ENCODE measurements around the gene MYO3A. TPM values are rescaled to one million over a fixed set of nuclear protein-coding genes. Genes with fewer than 3 reads are reported as not detected.

MYO3A gene
- total and polyA plus RNA-seq, 2 donors (not counting 3 experiments of a cell fraction or from before 2014, with no cell fraction given), result not detected

DNA sequence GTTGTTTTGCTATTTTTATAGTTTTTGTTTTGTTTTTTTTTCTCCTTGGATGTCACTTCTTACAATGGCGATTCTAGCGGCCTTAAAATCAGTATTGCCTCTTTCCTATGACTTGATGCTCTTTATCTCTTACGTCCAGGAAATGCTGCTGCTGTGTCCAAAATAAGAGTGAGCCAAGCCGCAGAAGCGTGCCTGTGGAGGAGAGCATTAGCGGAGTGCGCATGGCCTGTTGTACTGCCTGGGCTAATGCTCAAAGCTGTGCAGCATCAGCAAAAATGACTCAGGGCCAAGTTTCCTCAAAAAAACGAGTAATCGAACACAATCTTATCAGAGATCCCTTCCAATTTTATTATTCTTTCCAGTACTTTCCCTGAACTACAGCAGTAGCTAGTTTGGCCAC, 264.1 kb downstream of the MYO3A start:
- ChIA-PET POLR2A (no interaction called here), CTCF (no interaction called here)
- BruUV-seq (replicated peaks), result no TSS peak
- Histone ChIP-seq H3K9me1 (replicated peaks; ENCODE audit: control insufficient read depth, extremely low read depth, insufficient read depth, low read length) (no peaks in the 10 kb centered on the region), H3K27me3 (ENCODE audit: control insufficient read depth in 2 of 2, insufficient read depth in 2 of 2, low read length in 2 of 2) (no peaks in the 10 kb centered on the region), H3K4me2 (ENCODE audit: insufficient read depth, low read length) (no peak overlapping the region), H4K20me1 (replicated peaks; ENCODE audit: control insufficient read depth, extremely low read depth, insufficient read depth, low read length) (no peaks in the 10 kb centered on the region), H3K36me3 (ENCODE audit: control insufficient read depth in 2 of 2, extremely low read depth in 1 of 2, insufficient read depth in 2 of 2, low read length in 2 of 2) (no peaks in the 10 kb centered on the region), H3K79me2 (ENCODE audit: control insufficient read depth, insufficient read depth, low read length) (no peaks in the 10 kb centered on the region), H3K4me1 (ENCODE audit: control insufficient read depth, extremely low read depth, insufficient read depth, low read length) (no peaks in the 10 kb centered on the region), H3K9ac (replicated peaks; ENCODE audit: extremely low read depth, insufficient read depth, low read length) (no peak overlapping the region), H3K9me3 (replicated peaks; ENCODE audit: control insufficient read depth, insufficient read depth, low read length) (no peaks in the 10 kb centered on the region), H3K4me3 (replicated peaks in 1 of 3; ENCODE audit: insufficient read depth in 1 of 3, low read depth in 1 of 3, low read length in 3 of 3) (no peak overlapping the region), H2AFZ (ENCODE audit: low read depth, low read length) (no peak overlapping the region), H3K27ac (ENCODE audit: insufficient read depth, low read depth, low read length) (no peak overlapping the region)
- TF ChIP-seq EZH2 (IDR thresholded peaks at IDR 0.05; ENCODE audit: borderline replicate concordance, low read depth, low read length, severe bottlenecking), result no peak
- TF ChIP-seq FOS (IDR thresholded peaks at IDR 0.05; ENCODE audit: borderline replicate concordance, insufficient read depth, low read length), result no peak
- no peak for TF ChIP-seq CTCF (IDR thresholded peaks at IDR 0.05; ENCODE audit: extremely low read depth in 1 of 2, insufficient read depth in 1 of 2, low read depth in 1 of 2, low read length in 2 of 2)
- TF ChIP-seq, protein P1, sequence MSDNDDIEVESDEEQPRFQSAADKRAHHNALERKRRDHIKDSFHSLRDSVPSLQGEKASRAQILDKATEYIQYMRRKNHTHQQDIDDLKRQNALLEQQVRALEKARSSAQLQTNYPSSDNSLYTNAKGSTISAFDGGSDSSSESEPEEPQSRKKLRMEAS (IDR thresholded peaks at IDR 0.05; ENCODE audit: insufficient read depth, insufficient read length), result no peak
- no peak for TF ChIP-seq JUN (IDR thresholded peaks at IDR 0.05; ENCODE audit: borderline replicate concordance, insufficient read depth, insufficient read length, low read depth)
- TF ChIP-seq POLR2A (IDR thresholded peaks at IDR 0.05; ENCODE audit: low read depth, low read length), result no peak
- no peak for TF ChIP-seq MYC (IDR thresholded peaks at IDR 0.05; ENCODE audit: low read depth, low read length)
- no peak for TF ChIP-seq GATA2 (IDR thresholded peaks at IDR 0.05; ENCODE audit: insufficient read depth, insufficient read length, low read depth, low read length)
- TF ChIP-seq POLR2AphosphoS5 (IDR thresholded peaks at IDR 0.05; ENCODE audit: insufficient read depth, low read depth, low read length), result no peak
- dilution Hi-C loops (cut with MboI; ENCODE audit: extremely low pct_ligation_motif_present, low sequenced_read_pairs), result no loop called here
- no peak for FAIRE-seq
- DNase-seq (ENCODE audit: low read depth, low spot score), result no peak
- intact Hi-C loops (cut with micrococcal nuclease), result no loop called here

All from endothelial cell of umbilical vein (primary cell).